ENCODE measurements around the gene CTTNBP2NL. TPM values are rescaled to one million over a fixed set of nuclear protein-coding genes. Genes with fewer than 3 reads are reported as not detected.

Gene CTTNBP2NL
- total and polyA plus RNA-seq, 7 donors: 1.2 to 9.4 (median 4.7) TPM

GRCh38 chr1:112505400-112505785 lies 109.4 kb downstream of the CTTNBP2NL start:
- Histone ChIP-seq H3K36me3 (ENCODE audit: insufficient read depth in 1 of 2, low read depth in 1 of 2) (no peaks in the 10 kb centered on the region), H3K4me3 (no peak overlapping the region), H3K9me3 (no peaks in the 10 kb centered on the region), H3K27ac (no peak overlapping the region), H3K4me1 (peaks cover 22% of the 10 kb centered on the region), H3K27me3 (ENCODE audit: insufficient read depth in 3 of 3, low read length in 2 of 3) (peaks cover 0 to 83% (median 19%) of the 10 kb centered on the region in 3 donors)
- intact Hi-C loops (cut with DNase I): no loop called here
- TF ChIP-seq CTCF (IDR thresholded peaks at IDR 0.05): no peak
- ATAC-seq (no peak), DNase-seq (no peak)
- WGBS, 3 donors: 75 to 95% (median 88%) methylated on average over 1 of the region's 1 CpG

GRCh38 chr1:112505878-112506277 lies 109.9 kb downstream of the CTTNBP2NL start:
- Histone ChIP-seq H3K4me3 (no peak overlapping the region), H3K4me1 (peaks cover 22% of the 10 kb centered on the region), H3K9me3 (no peaks in the 10 kb centered on the region), H3K36me3 (ENCODE audit: insufficient read depth in 1 of 2, low read depth in 1 of 2) (no peaks in the 10 kb centered on the region), H3K27me3 (ENCODE audit: insufficient read depth in 3 of 3, low read length in 2 of 3) (peaks cover 0 to 88% (median 19%) of the 10 kb centered on the region in 3 donors), H3K27ac (no peak overlapping the region)
- intact Hi-C loops (cut with DNase I): no loop called here
- TF ChIP-seq CTCF (IDR thresholded peaks at IDR 0.05): no peak
- ATAC-seq (no peak), DNase-seq (no peak)
- 75 to 86% (median 84%) methylated on average over 3 of the region's 3 CpGs for WGBS, 3 donors

GRCh38 chr1:112506306-112506705 lies 110.3 kb downstream of the CTTNBP2NL start:
- ATAC-seq: no peak
- no peak overlapping the region for H3K4me3 ChIP-seq

GRCh38 chr1:112506731-112507130 lies 110.7 kb downstream of the CTTNBP2NL start:
- intact Hi-C loops (cut with DNase I): no loop called here
- Histone ChIP-seq H3K4me3 (no peak overlapping the region), H3K27me3 (ENCODE audit: insufficient read depth in 3 of 3, low read length in 2 of 3) (peaks cover 0 to 86% (median 19%) of the 10 kb centered on the region in 3 donors), H3K9me3 (no peaks in the 10 kb centered on the region), H3K36me3 (ENCODE audit: insufficient read depth in 1 of 2, low read depth in 1 of 2) (no peaks in the 10 kb centered on the region), H3K4me1 (peaks cover 17% of the 10 kb centered on the region), H3K27ac (no peak overlapping the region)
- TF ChIP-seq CTCF (IDR thresholded peaks at IDR 0.05): no peak
- ATAC-seq (no peak), DNase-seq (no peak)
- whole genome bisulfite sequencing, 3 donors: 87 to 93% (median 88%) methylated on average over 8 of the region's 8 CpGs

More at GRCh38 chr1:112506306-112506705, 110.3 kb downstream of the CTTNBP2NL start:
- 87 to 92% (median 92%) methylated on average over 2 of the region's 2 CpGs for WGBS, 3 donors
- Histone ChIP-seq H3K36me3 (ENCODE audit: insufficient read depth in 1 of 2, low read depth in 1 of 2) (no peaks in the 10 kb centered on the region), H3K4me1 (peaks cover 21% of the 10 kb centered on the region), H3K27me3 (ENCODE audit: insufficient read depth in 3 of 3, low read length in 2 of 3) (peaks cover 0 to 88% (median 19%) of the 10 kb centered on the region in 3 donors), H3K9me3 (no peaks in the 10 kb centered on the region), H3K27ac (no peak overlapping the region)
- no peak for TF ChIP-seq CTCF (IDR thresholded peaks at IDR 0.05)
- no peak for DNase-seq
- intact Hi-C loops (cut with DNase I): no loop called here

GRCh38 chr1:112507336-112507735 lies 111.3 kb downstream of the CTTNBP2NL start:
- ATAC-seq (no peak), DNase-seq (no peak)
- TF ChIP-seq CTCF (IDR thresholded peaks at IDR 0.05): no peak
- Histone ChIP-seq H3K36me3 (ENCODE audit: insufficient read depth in 1 of 2, low read depth in 1 of 2) (no peaks in the 10 kb centered on the region), H3K9me3 (no peaks in the 10 kb centered on the region), H3K27me3 (ENCODE audit: insufficient read depth in 3 of 3, low read length in 2 of 3) (peaks cover 0 to 81% (median 19%) of the 10 kb centered on the region in 3 donors), H3K4me3 (no peak overlapping the region), H3K4me1 (peaks cover 13% of the 10 kb centered on the region), H3K27ac (no peak overlapping the region)
- 71 to 77% (median 73%) methylated on average over 9 of the region's 9 CpGs for WGBS, 3 donors
- intact Hi-C loops (cut with DNase I): no loop called here
